Measurements from ENCODE around the gene NCS1.

The NCS1 gene

GRCh38 chr9:130177898-130178805 lies 5.9 kb downstream of the NCS1 start:
- no peak for DNase-seq

DNA sequence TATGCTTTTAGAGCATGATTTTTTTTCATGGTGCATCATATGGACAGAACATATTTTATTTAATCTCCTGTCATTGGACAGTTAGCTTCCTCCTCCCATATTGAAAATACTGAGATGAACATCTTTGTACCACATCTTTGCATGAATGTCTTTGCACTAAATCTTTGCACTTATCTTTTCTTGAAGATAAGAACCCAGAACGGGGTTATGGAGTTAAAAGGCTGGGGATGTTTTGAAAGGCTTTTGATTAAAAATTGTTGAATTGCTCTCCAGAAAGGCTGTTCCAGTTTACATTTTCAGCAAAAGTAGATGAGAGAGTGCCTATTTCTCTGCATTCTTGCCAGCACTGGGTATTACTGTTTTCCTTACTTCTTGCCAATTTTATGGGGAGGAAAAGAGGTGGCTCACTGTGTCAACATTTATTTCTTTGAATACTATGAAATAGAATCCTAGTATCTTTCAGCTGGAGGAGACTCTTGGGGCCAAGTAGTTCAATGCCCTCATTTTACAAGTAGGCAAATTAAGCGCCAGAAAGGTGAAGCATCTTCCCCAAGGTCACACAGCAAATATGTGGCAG lies 7.2 kb downstream of the NCS1 start:
- DNase-seq = no peak

DNA sequence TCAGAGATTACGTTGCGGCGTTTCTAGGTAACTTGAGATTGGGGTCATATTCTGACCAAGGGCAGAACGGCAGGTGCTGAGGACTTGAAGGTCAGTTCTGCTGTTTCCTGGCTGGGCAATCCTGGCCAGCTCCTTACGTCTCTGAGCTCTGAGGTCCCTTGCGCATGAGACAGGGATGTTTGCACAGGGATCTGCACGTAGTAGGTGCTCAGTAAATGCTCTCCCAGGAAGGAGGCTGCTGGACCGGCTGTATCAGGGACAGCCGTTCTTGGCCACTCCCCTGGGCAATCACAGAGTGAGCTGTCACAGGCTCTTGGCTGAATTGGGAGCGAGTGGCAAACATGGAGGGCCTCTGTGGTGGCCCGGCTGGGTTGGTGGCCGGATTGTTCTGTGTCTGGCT lies 8.3 kb downstream of the NCS1 start:
- no peak for DNase-seq

DNA sequence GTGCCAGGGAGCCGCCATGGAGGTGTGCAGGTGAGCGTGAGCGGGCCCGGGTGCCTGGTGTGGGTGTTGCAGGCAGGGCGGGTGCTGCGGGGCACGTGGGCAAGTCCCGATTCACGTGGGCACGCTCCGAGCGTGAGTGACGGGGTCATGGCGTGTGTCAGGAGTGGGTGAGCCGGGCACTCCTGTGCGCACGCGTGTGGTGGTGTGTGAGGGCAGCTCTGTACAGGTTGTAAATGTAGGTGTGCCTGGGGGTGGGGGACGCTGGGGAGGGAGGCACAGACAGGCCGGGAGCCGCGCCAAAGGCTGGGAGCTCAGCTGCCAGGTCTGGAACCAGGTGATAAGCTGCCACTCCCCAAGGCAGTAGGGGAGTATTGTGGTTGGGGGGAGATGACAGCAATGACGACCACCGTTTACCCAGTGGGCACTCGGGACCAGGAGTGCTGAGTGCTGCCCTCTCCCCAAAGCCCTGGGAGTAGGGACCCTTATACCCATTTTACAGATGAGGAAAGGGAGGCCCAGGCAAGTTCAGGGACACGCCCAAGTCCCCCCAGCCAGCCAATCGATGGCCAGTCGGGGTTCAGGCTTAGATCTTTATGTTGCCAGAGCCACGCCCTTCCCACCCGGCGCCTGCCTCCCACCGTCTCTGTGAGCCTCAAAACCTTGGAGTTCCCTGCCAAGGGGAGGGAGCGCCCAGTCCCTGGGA lies 9.6 kb downstream of the NCS1 start:
- DNase-seq = no peak

DNA sequence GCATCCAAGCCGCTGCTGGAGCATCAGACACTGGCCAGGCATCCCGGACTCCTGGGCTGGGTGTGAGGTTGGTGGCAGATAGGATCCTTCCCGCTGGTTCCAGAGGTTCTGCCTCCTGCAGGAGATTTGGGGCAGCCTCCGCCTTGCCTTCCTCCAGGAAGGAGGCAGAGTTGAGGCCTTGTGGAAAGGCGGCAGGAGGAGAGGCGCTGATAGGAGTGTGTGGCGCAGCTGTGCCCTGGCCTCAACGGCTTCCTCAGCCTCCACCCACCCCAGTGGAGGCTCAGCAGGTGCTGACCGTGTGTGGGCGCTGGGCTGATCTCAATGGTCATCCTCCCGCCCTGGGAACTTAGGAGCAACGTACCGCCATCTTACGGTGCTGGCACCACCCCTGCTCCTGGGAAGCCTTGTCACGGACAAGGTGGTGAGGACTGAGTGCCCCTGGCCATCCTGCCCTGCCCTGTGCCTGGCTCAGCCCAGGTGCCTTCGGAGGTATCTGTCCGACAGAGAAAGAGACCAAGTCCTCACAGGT lies 10.2 kb downstream of the NCS1 start:
- DNase-seq = no peak

DNA sequence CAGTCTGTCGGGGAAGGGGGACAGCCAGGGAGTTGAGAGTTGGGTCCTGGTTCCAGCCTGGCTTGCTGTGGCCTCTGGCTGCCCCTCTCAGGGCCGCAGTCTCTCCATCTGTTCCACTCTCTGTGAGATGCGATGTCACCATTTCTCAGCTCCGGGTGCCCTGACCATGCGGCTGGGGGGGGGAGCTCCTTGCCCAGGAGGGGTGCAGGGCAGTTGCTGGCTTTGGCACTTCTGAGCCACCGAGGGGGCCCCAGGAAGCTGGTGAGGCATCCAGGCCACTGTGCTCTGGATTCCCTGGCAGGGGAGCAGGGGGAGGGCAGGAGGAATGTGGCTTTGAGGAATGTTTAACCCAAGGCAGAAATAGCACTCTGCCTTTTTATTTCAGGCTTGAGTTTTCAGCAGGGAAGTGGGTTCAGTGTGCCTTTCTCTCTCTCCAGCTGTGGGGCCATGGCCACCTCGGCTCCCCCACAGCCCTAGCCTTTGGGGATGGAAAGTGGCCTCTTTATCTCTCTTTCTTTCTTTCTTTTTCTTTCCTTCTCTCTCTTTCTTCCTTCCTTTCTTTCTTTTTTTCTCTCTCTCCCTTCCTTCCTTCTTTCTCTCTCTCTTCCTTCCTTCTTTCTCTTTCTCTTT lies 11.0 kb downstream of the NCS1 start:
- no peak for DNase-seq

DNA sequence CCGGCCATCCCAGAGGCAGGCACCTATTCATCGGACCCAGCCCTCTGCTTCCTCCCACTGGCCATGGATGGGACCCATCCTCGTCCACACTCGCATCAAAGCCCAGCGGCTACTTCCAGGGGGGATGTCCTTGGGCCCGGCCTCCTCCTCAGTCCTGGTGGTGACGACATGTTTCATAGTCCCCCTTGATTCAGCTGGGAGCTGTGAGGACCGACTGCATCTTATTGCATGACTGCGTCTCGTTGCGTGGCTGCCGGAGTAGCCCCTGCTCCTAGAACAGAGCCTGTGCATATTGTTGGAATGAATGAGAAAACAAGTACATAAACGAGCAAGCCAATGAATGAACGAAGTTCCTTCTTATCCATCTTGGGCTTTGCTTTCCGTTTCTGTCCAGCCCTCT lies 12.8 kb downstream of the NCS1 start:
- DNase-seq = no peak

- no peak for DNase-seq
Measured at GRCh38 chr9:130185490-130186031, 13.4 kb downstream of the NCS1 start.

- no peak for DNase-seq
Measured at GRCh38 chr9:130186051-130186450, 13.8 kb downstream of the NCS1 start.

DNA sequence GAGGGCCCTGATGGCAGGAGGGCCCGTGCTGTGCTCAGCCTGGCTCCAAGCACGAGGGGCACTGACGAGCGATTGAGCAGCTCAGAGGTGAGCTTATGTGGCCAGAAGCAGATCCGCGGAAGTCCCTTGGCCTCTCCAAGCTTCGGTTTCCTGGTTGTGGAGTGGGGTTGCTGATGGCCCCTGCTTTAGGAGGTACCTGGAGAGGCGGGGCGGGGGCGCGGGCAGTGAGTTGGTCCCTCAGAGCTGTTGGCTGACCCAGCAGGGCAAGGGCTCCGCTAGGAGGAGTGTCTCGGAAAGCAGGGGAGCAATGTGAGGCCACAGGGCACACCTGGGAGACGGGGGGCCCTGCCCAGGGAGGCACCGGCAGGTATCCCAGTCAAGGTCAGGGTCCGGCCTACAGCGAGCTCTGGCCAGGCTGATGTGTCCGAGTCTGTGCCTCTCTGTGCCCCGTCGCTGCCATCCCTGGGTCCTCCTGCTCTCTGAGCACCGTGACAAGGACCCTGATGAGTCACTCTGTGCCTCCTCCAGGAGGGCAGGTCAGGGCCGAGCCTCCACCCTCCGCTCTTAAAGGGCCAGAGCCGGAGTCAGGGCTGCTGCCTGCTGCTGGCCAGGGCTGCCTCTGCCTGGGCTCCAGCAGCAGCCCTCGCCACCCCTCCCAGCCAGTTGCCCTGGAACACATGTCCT lies 14.8 kb downstream of the NCS1 start:
- no peak for DNase-seq

GRCh38 chr9:130187523-130187846 lies 15.3 kb downstream of the NCS1 start:
- no peak for DNase-seq

GRCh38 chr9:130188860-130189481 lies 16.8 kb downstream of the NCS1 start:
- no peak for DNase-seq

DNA sequence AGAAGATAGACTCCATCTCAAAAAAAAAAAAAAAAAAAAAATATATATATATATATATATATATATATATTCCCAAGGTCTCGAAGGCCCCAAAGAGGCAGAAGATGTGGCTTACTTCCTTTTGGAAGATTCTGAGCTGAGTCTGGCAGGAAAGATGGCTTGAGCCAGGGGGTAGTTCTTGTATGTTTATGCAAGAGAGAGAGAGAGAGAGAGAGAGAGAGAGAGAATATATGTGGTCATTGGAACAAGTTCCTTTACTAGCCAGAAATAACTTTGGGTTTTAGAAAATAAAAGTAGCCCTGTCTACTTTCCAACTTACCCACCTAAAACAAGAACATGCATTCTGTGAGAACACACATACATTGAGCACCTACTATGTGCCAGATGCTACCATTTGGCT lies 17.6 kb downstream of the NCS1 start:
- no peak for DNase-seq

- DNase-seq = no peak
Measured at GRCh38 chr9:130191068-130191748, 19.0 kb downstream of the NCS1 start.

- no peak for DNase-seq
Measured at GRCh38 chr9:130191749-130192120, 19.5 kb downstream of the NCS1 start.

- no peak for DNase-seq
Measured at GRCh38 chr9:130192382-130192999, 20.3 kb downstream of the NCS1 start.

DNA sequence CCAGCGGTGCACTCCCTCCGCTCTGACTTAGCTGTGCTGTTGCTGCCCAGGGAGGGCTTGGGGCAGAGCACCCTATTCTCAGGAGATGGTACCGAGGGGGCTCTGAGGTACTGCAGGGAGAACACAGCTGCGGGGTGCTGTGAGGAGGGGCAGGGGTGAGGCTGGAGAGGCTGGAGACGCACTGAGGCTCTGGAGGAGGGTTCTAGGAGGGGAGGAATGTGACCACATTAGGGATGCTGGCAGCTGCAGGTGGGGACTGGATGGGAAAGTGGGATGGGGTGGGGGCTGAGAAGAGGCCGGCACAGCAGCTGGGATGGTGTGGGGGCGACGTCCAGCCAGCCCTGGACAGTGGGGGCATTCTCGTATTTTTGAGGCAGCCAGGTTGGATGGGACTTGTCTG lies 20.9 kb downstream of the NCS1 start:
- no peak for DNase-seq

GRCh38 chr9:130193531-130194377 lies 21.6 kb downstream of the NCS1 start:
- DNase-seq = no peak

DNA sequence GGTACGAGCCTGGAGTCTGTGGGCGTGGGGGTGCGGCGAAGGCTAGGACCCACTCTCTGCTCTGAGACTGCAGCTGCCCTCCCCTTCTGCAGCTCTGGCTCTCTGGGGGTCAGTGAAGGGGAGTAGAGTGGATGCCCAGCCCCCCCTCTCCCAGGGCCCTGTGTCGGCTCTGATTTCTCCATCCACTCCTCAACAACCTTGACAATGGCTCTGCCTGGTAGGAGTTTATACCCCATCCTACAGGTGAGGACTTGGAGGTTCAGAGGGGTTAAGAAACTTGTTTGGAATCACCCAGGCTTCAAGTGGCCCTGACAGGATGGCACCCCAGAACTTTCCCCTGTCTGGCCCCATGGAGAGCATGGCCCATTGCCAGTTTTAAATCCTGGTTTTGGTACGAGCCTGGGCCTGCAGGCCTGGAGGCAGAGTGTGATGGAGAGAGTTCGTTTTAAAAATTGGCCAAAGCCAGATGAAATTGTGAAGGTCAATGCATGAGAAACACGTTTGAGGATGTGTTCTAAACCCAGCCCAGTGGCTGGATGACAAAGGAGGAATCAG lies 22.3 kb downstream of the NCS1 start:
- no peak for DNase-seq

DNA sequence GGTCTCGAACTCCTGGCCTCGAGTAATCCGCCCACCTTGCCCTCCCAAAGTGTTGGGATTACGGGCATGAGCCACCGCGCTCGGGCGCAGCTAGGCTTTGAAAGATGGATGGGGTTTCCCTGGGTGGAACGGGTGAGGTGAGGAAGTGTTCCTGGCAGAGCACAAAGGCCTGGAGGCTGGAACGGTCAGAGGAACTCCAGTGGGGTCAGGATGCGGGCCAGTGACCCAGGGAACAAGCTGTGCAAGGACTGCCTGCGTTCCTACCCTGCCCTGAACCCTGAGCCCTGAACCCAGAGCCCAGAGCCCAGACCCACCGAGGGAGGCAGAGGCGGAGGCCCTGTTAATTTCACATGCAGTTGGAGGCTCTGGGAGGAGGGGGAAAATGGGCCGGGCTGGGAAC lies 23.4 kb downstream of the NCS1 start:
- DNase-seq = no peak
